GM12801 (cell line): ENCODE data around the gene VASN.

ENCODE experiments used
- TF ChIP-seq, protein P1 (sequence below): IDR thresholded peaks from one replicate; pipeline ENCODE4 v1.5.1; 2011; ENCODE audit warnings: control low read depth; ENCODE audit not compliant: insufficient read length; ENCODE audit errors: extremely low read depth

Gene VASN

DNA sequence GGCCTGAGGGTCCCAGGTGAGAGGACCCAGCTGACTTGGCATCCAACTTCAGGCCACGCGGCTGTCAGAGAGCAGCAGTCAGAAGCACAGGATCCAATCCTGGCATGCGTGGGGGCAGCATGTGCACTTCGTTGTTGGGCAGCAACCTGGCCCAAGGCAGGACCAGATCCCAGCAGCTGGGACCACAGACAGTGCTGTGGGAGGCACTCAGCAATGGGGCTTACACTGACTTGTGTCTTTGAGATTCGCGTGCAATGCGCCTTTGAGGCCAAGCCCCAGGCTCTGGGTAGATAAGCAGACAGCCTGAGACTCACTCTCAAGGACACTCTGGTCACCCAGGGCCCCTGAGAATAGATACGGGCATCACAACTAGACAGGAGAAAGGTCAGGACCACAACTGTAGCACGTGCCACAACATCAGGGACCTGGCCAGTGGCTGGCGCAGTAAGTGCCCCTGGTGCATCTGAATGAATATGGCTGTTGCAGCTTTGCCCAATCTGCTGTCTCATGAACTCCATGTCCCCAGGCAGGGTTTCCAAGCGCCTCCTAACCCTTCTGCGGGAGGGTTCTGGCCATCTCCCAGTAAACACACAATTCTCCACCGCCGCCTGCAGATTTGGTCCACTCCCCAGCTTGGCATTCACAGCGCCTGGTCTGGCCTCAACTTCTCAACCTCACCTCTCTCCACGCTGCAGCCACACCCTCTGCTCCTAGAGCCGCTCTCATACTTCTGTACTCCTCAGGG, 23.7 kb upstream of the VASN start:
- TF ChIP-seq, protein P1, sequence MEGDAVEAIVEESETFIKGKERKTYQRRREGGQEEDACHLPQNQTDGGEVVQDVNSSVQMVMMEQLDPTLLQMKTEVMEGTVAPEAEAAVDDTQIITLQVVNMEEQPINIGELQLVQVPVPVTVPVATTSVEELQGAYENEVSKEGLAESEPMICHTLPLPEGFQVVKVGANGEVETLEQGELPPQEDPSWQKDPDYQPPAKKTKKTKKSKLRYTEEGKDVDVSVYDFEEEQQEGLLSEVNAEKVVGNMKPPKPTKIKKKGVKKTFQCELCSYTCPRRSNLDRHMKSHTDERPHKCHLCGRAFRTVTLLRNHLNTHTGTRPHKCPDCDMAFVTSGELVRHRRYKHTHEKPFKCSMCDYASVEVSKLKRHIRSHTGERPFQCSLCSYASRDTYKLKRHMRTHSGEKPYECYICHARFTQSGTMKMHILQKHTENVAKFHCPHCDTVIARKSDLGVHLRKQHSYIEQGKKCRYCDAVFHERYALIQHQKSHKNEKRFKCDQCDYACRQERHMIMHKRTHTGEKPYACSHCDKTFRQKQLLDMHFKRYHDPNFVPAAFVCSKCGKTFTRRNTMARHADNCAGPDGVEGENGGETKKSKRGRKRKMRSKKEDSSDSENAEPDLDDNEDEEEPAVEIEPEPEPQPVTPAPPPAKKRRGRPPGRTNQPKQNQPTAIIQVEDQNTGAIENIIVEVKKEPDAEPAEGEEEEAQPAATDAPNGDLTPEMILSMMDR: no peak

DNA sequence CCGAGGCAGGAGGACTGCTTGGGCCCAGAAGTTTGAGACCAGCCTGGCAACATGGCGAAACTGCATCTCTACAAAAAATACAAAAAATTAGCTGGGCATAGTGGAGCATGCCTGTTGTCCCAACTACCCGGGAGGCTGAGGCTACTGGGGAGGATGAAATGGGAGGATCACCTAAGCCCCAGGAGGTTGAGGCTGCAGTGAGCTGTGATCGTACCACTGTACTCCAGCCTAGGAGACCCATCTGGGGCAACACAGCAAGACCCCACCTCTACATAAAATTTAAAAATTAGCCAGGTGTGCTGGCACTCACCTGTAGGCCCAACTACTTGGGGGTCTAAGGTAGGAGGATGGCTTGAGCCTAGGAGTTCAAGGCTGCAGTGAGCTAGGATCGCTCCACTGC, 22.3 kb upstream of the VASN start:
- TF ChIP-seq, protein P1: no peak

DNA sequence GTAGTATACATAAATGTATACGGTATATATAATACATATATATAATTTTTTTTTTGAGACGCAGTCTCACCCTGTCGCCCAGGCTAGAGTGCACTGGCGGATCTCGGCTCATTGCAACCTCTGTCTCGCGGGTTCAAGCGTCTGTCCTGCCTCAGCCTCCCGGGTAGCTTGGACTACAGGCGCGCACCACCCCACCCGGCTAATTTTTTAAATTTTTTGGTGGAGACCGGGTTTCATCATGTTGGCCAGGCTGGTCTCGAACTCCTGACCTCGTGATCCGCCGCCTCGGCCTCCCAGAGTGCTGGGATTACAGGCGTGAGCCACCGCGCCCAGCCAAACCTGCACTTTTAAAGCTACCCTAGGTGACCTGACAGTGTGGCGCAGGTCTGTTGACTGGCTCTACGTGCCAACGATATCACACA, 21.3 kb upstream of the VASN start:
- TF ChIP-seq, protein P1: no peak

DNA sequence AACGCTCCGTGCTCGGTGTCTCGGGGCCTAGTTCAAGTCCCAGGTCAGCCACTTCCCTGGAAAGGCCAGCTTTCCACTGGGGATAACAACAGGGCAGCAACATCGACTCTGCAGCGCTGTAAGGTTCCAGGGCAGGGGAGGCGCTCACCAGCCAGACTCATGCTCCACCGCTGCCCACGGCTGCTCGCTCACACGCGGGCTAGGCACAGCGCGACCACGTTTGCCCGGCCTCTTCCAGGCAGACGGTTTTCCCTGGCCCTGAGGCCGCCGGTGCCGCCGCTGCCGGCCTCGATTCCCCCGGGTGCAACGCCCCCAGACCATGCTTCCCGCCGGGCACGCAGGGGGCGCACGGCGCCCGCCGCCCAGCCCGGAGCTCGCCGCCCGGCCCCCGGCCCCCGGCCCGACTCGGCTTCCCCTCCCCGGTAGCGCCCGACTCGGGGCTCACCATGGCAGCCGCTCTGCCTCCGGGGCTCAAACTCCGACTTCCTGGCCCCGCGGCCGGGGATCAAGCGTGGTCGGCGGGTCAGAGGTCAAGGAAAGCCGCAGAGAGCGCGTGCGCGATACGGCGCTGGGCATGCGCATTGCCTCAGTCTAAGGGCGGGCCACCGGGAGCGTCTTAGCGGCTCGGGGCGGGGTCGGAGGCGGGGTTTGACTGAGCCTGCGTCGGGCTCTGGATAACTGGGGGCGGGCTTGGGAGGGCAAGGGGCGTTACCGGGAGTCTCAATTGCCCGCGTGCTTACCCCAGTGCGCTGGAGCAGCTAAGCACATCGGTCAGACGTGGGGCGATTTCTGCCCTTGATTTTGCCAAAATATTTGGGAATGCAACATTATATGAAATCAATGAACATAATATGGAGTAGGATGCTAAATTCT, 20.6 kb upstream of the VASN start, which contains the start of gene PAM16:
TSS of gene PAM16 (minus strand) at position 535 of the 873 bp plus-strand sequence. CDS start at position 448, 87 bp downstream.
- TF ChIP-seq, protein P1: no peak

DNA sequence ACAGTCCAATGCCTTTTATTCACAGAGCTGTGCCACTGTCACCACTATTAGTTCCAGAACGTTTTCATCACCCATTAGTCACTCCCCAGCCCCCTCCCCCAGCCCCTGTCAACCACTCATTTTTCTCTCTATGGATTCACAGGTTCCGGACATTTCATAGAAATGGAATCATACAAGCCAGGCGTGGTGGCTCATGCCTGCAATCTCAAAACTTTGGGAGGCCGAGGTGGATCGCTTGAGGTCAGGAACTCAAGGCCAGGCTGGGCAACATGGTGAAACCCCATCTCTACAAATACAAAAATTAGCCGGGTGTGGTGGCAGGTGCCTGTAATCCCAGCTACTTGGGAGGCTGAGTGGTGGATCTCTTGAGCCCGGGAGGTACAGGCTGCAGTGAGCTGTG, 19.8 kb upstream of the VASN start:
- TF ChIP-seq, protein P1: no peak

DNA sequence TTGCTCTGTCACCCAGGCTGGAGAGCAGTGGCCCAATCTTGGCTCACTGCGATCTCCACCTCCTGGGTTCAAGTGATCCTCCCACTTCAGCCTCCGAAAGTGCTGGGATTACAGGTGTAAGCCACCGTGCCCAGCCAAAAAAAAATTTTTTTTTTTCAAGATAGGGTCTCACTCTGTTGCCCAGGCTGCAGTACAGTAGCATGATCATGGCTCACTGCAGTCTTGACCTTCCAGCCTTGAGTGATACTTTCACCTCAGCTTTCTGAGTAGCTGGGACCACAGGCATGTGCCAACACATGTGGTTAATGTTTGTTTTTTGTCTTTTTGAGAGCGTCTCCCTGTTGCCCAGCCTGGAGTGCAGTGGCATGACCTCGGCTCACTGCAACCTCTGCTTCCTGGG, 18.8 kb upstream of the VASN start:
- TF ChIP-seq, protein P1: no peak

DNA sequence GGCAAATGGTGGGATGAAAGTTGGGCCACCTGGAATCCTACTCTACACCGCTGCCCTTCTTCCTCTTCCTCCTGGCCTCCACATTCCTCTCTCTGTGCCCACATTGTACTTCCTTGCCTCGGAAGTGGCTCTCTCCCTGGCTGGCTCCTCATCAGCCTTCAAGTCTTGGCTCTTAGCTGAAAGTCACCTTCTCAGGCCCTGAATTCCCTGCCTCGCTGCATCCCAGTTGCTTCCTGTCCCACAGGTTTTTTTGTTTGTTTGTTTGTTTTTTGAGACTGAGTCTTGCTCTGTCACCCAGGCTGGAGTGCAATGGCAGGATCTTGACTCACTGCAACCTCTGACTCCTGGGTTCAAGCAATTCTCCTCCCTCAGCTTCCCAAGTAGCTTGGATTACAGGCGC, 18.0 kb upstream of the VASN start:
- TF ChIP-seq, protein P1: no peak
